ENCODE measurements around the gene EVL.

- TF ChIP-seq CTCF (IDR thresholded peaks at IDR 0.05; ENCODE audit: low read depth, low read length) (no peak), MAX (IDR thresholded peaks at IDR 0.05; ENCODE audit: low read depth, low read length) (no peak), POLR2A (IDR thresholded peaks at IDR 0.05; ENCODE audit: extremely low read depth, insufficient read length) (no peak)
Measured at GRCh38 chr14:100143934-100144333, 78.7 kb downstream of the EVL start.
